Muscle of back (tissue), 11 donors: ENCODE measurements around the gene ZIC4. TPM values are rescaled to one million over a fixed set of nuclear protein-coding genes. Genes with fewer than 3 reads are reported as not detected.
A peak's percentile ranks its signal among the peaks of the same experiment; 100 is the strongest.

Experiments
- DNase-seq, 3 donors: peaks; one replicate each; pipeline versions ENCODE4 v3.0.0 to v3.0.0-alpha.2; 2013
- polyA plus RNA-seq, 10 donors: library from polyadenylated mRNA; unstranded; fragments of 120-200 nt; gene quantifications; one replicate each; pipeline ENCODE4 v1.2.1, GENCODE V29; 2013; ENCODE audit not compliant: insufficient read length in 10 of 10

Gene ZIC4
- polyA plus RNA-seq, 10 donors: 1.8 to 19.6 (median 11.8) TPM

GRCh38 chr3:147356909-147357900 is 49.1 kb downstream of the ZIC4 start:
- peak in 1 of 3 donors; percentile 41 for DNase-seq

GRCh38 chr3:147356145-147356908 is 50.0 kb downstream of the ZIC4 start:
- peak in 1 of 3 donors; percentile 45 for DNase-seq

- peak in 1 of 3 donors; percentile 58 for DNase-seq
Observed at GRCh38 chr3:147355753-147356090, 50.6 kb downstream of the ZIC4 start.

- DNase-seq: no peak
Observed at GRCh38 chr3:147355084-147355752, 51.1 kb downstream of the ZIC4 start.

GRCh38 chr3:147354623-147355022 is 51.7 kb downstream of the ZIC4 start:
- peak in 1 of 3 donors; percentile 40 for DNase-seq

GRCh38 chr3:147351301-147351700 is 55.0 kb downstream of the ZIC4 start:
- no peak for DNase-seq

- no peak for DNase-seq
Observed at GRCh38 chr3:147348976-147349375, 57.4 kb downstream of the ZIC4 start.

GRCh38 chr3:147343926-147344325 is 62.4 kb downstream of the ZIC4 start:
- no peak for DNase-seq

- DNase-seq: no peak
Observed at GRCh38 chr3:147341727-147342126, 64.6 kb downstream of the ZIC4 start.

- no peak for DNase-seq
Observed at GRCh38 chr3:147336543-147337278, 69.6 kb downstream of the ZIC4 start.

Other genes with a start within 250 kb of the ZIC4 start
- 10 to 100 TPM in 9 of 10 donors, 1 to 10 TPM in 1; 7.6 to 55.9 (median 40.3) TPM for gene ZIC1, start 2.8 kb upstream of the ZIC4 start, polyA plus RNA-seq